GM19324 (cell line): ENCODE data around the gene MGME1.
"Not testable (repeated sequence)": the region's sequence is repeated elsewhere in the genome, so short reads cannot be mapped to it uniquely, and the experiment has no call there.

Experiments used
- ATAC-seq: cut with Tn5 transposase; IDR thresholded peaks from one replicate; pipeline ENCODE4 v1.9.1; 2021; ENCODE audit warnings: mild to moderate bottlenecking, moderate library complexity; ENCODE audit not compliant: unreplicated experiment, low FRiP score

MGME1 gene

GRCh38 chr20:17959257-17959627 is 9.6 kb upstream of the MGME1 start:
- ATAC-seq: no peak

GRCh38 chr20:17960400-17960885 is 8.4 kb upstream of the MGME1 start:
- ATAC-seq: not testable (repeated sequence)

- no peak for ATAC-seq
Measured at GRCh38 chr20:17960927-17961586, 7.8 kb upstream of the MGME1 start.

GRCh38 chr20:17961587-17961940 is 7.3 kb upstream of the MGME1 start:
- no peak for ATAC-seq

GRCh38 chr20:17963114-17963897 is 5.5 kb upstream of the MGME1 start:
- no peak for ATAC-seq

- no peak for ATAC-seq
Measured at GRCh38 chr20:17964073-17964472, 4.7 kb upstream of the MGME1 start.

GRCh38 chr20:17964632-17965031 is 4.2 kb upstream of the MGME1 start:
- no peak for ATAC-seq

GRCh38 chr20:17965042-17965697 is 3.6 kb upstream of the MGME1 start:
- ATAC-seq: no peak

GRCh38 chr20:17966432-17967310 is 2.1 kb upstream of the MGME1 start:
- ATAC-seq: no peak

GRCh38 chr20:17967521-17968365 is 1.1 kb upstream of the MGME1 start:
- ATAC-seq: peak; percentile 1

- ATAC-seq: peak; percentile 1
Measured at GRCh38 chr20:17969278-17969883, 563 bp downstream of the MGME1 start.

GRCh38 chr20:17969884-17970409 is 1.1 kb downstream of the MGME1 start:
- no peak for ATAC-seq

GRCh38 chr20:17971300-17972013 is 2.6 kb downstream of the MGME1 start:
- no peak for ATAC-seq

- no peak for ATAC-seq
Measured at GRCh38 chr20:17972121-17972520, 3.3 kb downstream of the MGME1 start.

- ATAC-seq: no peak
Measured at GRCh38 chr20:17976305-17976704, 7.5 kb downstream of the MGME1 start.

GRCh38 chr20:17985388-17986018 is 16.7 kb downstream of the MGME1 start:
- no peak for ATAC-seq

GRCh38 chr20:17987988-17988387 is 19.2 kb downstream of the MGME1 start:
- no peak for ATAC-seq
